Smooth muscle cell (in vitro differentiated cells): Measurements from ENCODE around the gene SLC38A8. TPM values are rescaled to one million over a fixed set of nuclear protein-coding genes. Genes with fewer than 3 reads are reported as not detected.

Source experiments
- DNase-seq: peaks from one replicate; lab custom pipeline; 2025; ENCODE audit not compliant: unreplicated experiment; lab: John Stamatoyannopoulos, UW
- H2AFZ ChIP-seq: fragments of 200-600 bp; sonication (generic); 2 replicates; pipeline ENCODE4 v1.6.0; 2016; ENCODE audit warnings: antibody characterized with exemption, low read depth, mild to moderate bottlenecking
- H3F3A ChIP-seq: fragments of 200-600 bp; sonication (generic); 2 replicates; pipeline ENCODE4 v1.6.0; 2017; ENCODE audit warnings: antibody characterized with exemption, low read depth
- H3K27ac ChIP-seq: fragments of 200-600 bp; sonication (generic); 2 replicates; pipeline ENCODE4 v1.5.1; 2016; ENCODE audit warnings: low read depth, mild to moderate bottlenecking
- H3K27me3 ChIP-seq: fragments of 200-600 bp; sonication (generic); 2 replicates; pipeline ENCODE4 v1.6.1; 2016; ENCODE audit warnings: low read depth, mild to moderate bottlenecking
- H3K36me3 ChIP-seq: fragments of 200-600 bp; sonication (generic); 2 replicates; pipeline ENCODE4 v1.5.1; 2016; ENCODE audit warnings: low read depth
- H3K4me1 ChIP-seq: fragments of 200-600 bp; sonication (generic); 2 replicates; pipeline ENCODE4 v1.5.1; 2016; ENCODE audit warnings: low read depth
- H3K4me2 ChIP-seq: fragments of 200-600 bp; sonication (generic); 2 replicates; pipeline ENCODE4 v1.6.0; 2016; ENCODE audit warnings: mild to moderate bottlenecking
- H3K4me3 ChIP-seq: fragments of 200-600 bp; sonication (generic); 2 replicates; pipeline ENCODE4 v1.5.1; 2016; ENCODE audit warnings: mild to moderate bottlenecking
- H3K79me2 ChIP-seq: fragments of 200-600 bp; sonication (generic); 2 replicates; pipeline ENCODE4 v1.6.0; 2016; ENCODE audit warnings: low read depth, mild to moderate bottlenecking
- H3K9ac ChIP-seq: fragments of 200-600 bp; sonication (generic); 2 replicates; pipeline ENCODE4 v1.6.0; 2016; ENCODE audit warnings: low read depth
- H3K9me3 ChIP-seq: fragments of 200-600 bp; sonication (generic); replicated peaks from 2 replicates; pipeline ENCODE4 v1.5.1; 2016; ENCODE audit warnings: low read depth
- H4K20me1 ChIP-seq: fragments of 200-600 bp; sonication (generic); 2 replicates; pipeline ENCODE4 v1.6.0; 2016; ENCODE audit warnings: low read depth
- WGBS: methylation state at CpG from one replicate; pipeline ENCODE4 v1.1.7; 2016; ENCODE audit warnings: low lambda C conversion rate; 5-methylcytosine and 5-hydroxymethylcytosine counted together
- polyA plus RNA-seq: library from polyadenylated mRNA; unstranded; fragments of >200 nt; fragmentation: Nextera tagmentation; extraction: Ambion mirVana; gene quantifications from 2 replicates; pipeline ENCODE4 v1.2.1, GENCODE V29; 2016
- total RNA-seq: library from RNA; depleted of rRNA; stranded (reverse); fragments of >200 nt; gene quantifications from 2 replicates; pipeline ENCODE4 v1.2.3, GENCODE V29; 2014
- TF ChIP-seq, protein P1 (sequence below): fragments of 200-600 bp; sonication (generic); IDR thresholded peaks from 2 replicates; pipeline ENCODE4 v1.5.1; 2017; ENCODE audit warnings: borderline replicate concordance, mild to moderate bottlenecking, antibody characterized with exemption; ENCODE audit not compliant: insufficient read depth, poor library complexity, severe bottlenecking

Gene SLC38A8
- total and polyA plus RNA-seq, 2 experiments from 2014 or later, result not detected

GRCh38 chr16:84043486-84044117 lies 1.0 kb upstream of the SLC38A8 start:
- TF ChIP-seq, protein P1, sequence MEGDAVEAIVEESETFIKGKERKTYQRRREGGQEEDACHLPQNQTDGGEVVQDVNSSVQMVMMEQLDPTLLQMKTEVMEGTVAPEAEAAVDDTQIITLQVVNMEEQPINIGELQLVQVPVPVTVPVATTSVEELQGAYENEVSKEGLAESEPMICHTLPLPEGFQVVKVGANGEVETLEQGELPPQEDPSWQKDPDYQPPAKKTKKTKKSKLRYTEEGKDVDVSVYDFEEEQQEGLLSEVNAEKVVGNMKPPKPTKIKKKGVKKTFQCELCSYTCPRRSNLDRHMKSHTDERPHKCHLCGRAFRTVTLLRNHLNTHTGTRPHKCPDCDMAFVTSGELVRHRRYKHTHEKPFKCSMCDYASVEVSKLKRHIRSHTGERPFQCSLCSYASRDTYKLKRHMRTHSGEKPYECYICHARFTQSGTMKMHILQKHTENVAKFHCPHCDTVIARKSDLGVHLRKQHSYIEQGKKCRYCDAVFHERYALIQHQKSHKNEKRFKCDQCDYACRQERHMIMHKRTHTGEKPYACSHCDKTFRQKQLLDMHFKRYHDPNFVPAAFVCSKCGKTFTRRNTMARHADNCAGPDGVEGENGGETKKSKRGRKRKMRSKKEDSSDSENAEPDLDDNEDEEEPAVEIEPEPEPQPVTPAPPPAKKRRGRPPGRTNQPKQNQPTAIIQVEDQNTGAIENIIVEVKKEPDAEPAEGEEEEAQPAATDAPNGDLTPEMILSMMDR, result no peak
- no peaks in the 10 kb centered on the region for H3K79me2 ChIP-seq
- DNase-seq, result no peak
- no peak overlapping the region for H3K27ac ChIP-seq
- H3K9ac ChIP-seq, result no peak overlapping the region
- no peaks in the 10 kb centered on the region for H4K20me1 ChIP-seq
- H3K4me1 ChIP-seq, result peaks cover 21% of the 10 kb centered on the region
- 44% methylated on average over 18 of the region's 18 CpGs for WGBS
- H3K4me3 ChIP-seq, result no peak overlapping the region
- H3K4me2 ChIP-seq, result no peak overlapping the region
- H3K27me3 ChIP-seq, result no peaks in the 10 kb centered on the region
- H3K9me3 ChIP-seq, result no peaks in the 10 kb centered on the region
- H2AFZ ChIP-seq, result no peak overlapping the region
- H3F3A ChIP-seq, result no peaks in the 10 kb centered on the region
- no peaks in the 10 kb centered on the region for H3K36me3 ChIP-seq

GRCh38 chr16:84042879-84043485 lies 387 bp upstream of the SLC38A8 start:
- no peak overlapping the region for H3K4me2 ChIP-seq
- no peaks in the 10 kb centered on the region for H3K27me3 ChIP-seq
- TF ChIP-seq, protein P1, result no peak
- H3F3A ChIP-seq, result no peaks in the 10 kb centered on the region
- DNase-seq, result no peak
- no peak overlapping the region for H3K4me3 ChIP-seq
- H3K9ac ChIP-seq, result no peak overlapping the region
- H4K20me1 ChIP-seq, result no peaks in the 10 kb centered on the region
- H3K9me3 ChIP-seq, result no peaks in the 10 kb centered on the region
- no peak overlapping the region for H3K27ac ChIP-seq
- H3K4me1 ChIP-seq, result peaks cover 21% of the 10 kb centered on the region
- H3K36me3 ChIP-seq, result no peaks in the 10 kb centered on the region
- WGBS, result 64% methylated on average over 22 of the region's 22 CpGs
- no peak overlapping the region for H2AFZ ChIP-seq
- no peaks in the 10 kb centered on the region for H3K79me2 ChIP-seq

GRCh38 chr16:84041881-84042280 lies 714 bp downstream of the SLC38A8 start:
- H3K4me1 ChIP-seq, result peaks cover 21% of the 10 kb centered on the region
- DNase-seq, result no peak
- 87% methylated on average over 17 of the region's 17 CpGs for WGBS
- no peak overlapping the region for H3K27ac ChIP-seq
- no peaks in the 10 kb centered on the region for H3K36me3 ChIP-seq
- no peaks in the 10 kb centered on the region for H3K79me2 ChIP-seq
- H3K4me3 ChIP-seq, result no peak overlapping the region
- H3K9ac ChIP-seq, result no peak overlapping the region
- H3K9me3 ChIP-seq, result no peaks in the 10 kb centered on the region
- H3K4me2 ChIP-seq, result no peak overlapping the region
- H3K27me3 ChIP-seq, result no peaks in the 10 kb centered on the region
- no peaks in the 10 kb centered on the region for H3F3A ChIP-seq
- no peak overlapping the region for H2AFZ ChIP-seq
- no peaks in the 10 kb centered on the region for H4K20me1 ChIP-seq
- TF ChIP-seq, protein P1, result no peak
